H1 (cell line): ENCODE data around the gene HACE1. TPM values are rescaled to one million over a fixed set of nuclear protein-coding genes. Genes with fewer than 3 reads are reported as not detected.

ENCODE experiments used
- CTCF ChIA-PET: fragments of 300-600 bp; sonication (Branson Sonifier 250); formaldehyde crosslinking; loops from one replicate; lab custom pipeline; 2021; ENCODE audit not compliant: partially characterized antibody; lab: Charles Lee
- POLR2A ChIA-PET: fragments of 300-600 bp; sonication (Branson Sonifier 250); formaldehyde crosslinking; loops from one replicate; lab custom pipeline; 2021; ENCODE audit warnings: inconsistent platforms; ENCODE audit not compliant: partially characterized antibody; lab: Charles Lee
- DNase-seq, 2 experiments: peaks; one replicate each; pipeline versions ENCODE4 v3.0.0 to v3.0.0-alpha.2; 2010 to 2022; ENCODE audit warnings: low spot score in 2 of 2, low read depth in 1 of 2, mixed read lengths in 1 of 2
- FAIRE-seq: peaks from 2 replicates; lab custom pipeline; 2011; peaks lifted over from hg19 to GRCh38; lab: Jason Lieb, UNC
- H2AFZ ChIP-seq: 2 replicates; pipeline ENCODE4 v1.8.1; 2012; ENCODE audit warnings: low read length, inconsistent platforms
- H2AK5ac ChIP-seq: 2 replicates; pipeline ENCODE4 v1.6.1; 2013; ENCODE audit warnings: low read depth, low read length
- H2BK120ac ChIP-seq: replicated peaks from 2 replicates; pipeline ENCODE3; 2013; ENCODE audit warnings: low read depth, low read length, inconsistent platforms
- H2BK12ac ChIP-seq: 2 replicates; pipeline ENCODE4 v1.6.1; 2013; ENCODE audit warnings: low read depth, low read length
- H2BK15ac ChIP-seq: 2 replicates; pipeline ENCODE4 v1.6.1; 2013; ENCODE audit warnings: low read length
- H2BK20ac ChIP-seq: 2 replicates; pipeline ENCODE4 v1.6.1; 2013; ENCODE audit warnings: low read length
- H2BK5ac ChIP-seq: 2 replicates; pipeline ENCODE4 v1.6.1; 2013; ENCODE audit warnings: low read depth, low read length
- H3K14ac ChIP-seq: 2 replicates; pipeline ENCODE4 v1.6.1; 2013; ENCODE audit warnings: inconsistent platforms; ENCODE audit not compliant: insufficient read length
- H3K18ac ChIP-seq: 2 replicates; pipeline ENCODE4 v1.6.1; 2013; ENCODE audit warnings: low read length; ENCODE audit errors: extremely low read depth
- H3K23ac ChIP-seq: 2 replicates; pipeline ENCODE4 v1.6.1; 2013; ENCODE audit warnings: inconsistent platforms; ENCODE audit not compliant: insufficient read length
- H3K23me2 ChIP-seq: 2 replicates; pipeline ENCODE4 v1.6.1; 2013; ENCODE audit warnings: low read depth, low read length
- H3K27ac ChIP-seq: 2 replicates; pipeline ENCODE4 v1.6.1; 2011; ENCODE audit warnings: low read depth, low read length, inconsistent platforms
- H3K27me3 ChIP-seq, 4 experiments: replicated peaks in 1 of 4; 1 replicate in 1 of 4; 2 replicates in 3 of 4; pipeline versions ENCODE4 v1.6.1 to v1.8.1; 2011 to 2013; ENCODE audit warnings: low read length in 3 of 4, mild to moderate bottlenecking in 3 of 4, inconsistent platforms in 2 of 4, mixed read lengths in 2 of 4, moderate library complexity in 1 of 4; ENCODE audit not compliant: control insufficient read depth in 3 of 4, insufficient read depth in 3 of 4; ENCODE audit errors: extremely low read depth in 1 of 4
- H3K36me3 ChIP-seq, 4 experiments: 2 replicates each; pipeline versions ENCODE4 v1.6.1 to v1.8.1; 2011 to 2013; ENCODE audit warnings: mild to moderate bottlenecking in 4 of 4, low read length in 3 of 4, moderate library complexity in 2 of 4, control low read depth in 1 of 4, inconsistent platforms in 1 of 4; ENCODE audit not compliant: insufficient read depth in 4 of 4, control insufficient read depth in 2 of 4
- H3K4ac ChIP-seq: replicated peaks from 2 replicates; pipeline ENCODE3; 2013; ENCODE audit warnings: low read length, low read depth, mixed read lengths, inconsistent platforms; ENCODE audit not compliant: insufficient read length
- H3K4me1 ChIP-seq, 4 experiments: replicated peaks in 1 of 4; 1 replicate in 1 of 4; 2 replicates in 3 of 4; pipeline versions ENCODE4 v1.6.1 to v1.8.1; 2011 to 2013; ENCODE audit warnings: low read length in 3 of 4, inconsistent platforms in 2 of 4, mixed read lengths in 1 of 4; ENCODE audit not compliant: insufficient read depth in 4 of 4, control insufficient read depth in 3 of 4
- H3K4me2 ChIP-seq, 2 experiments: 2 replicates each; pipeline versions ENCODE4 v1.6.1 to v1.8.1; 2011 to 2013; ENCODE audit warnings: low read depth in 2 of 2, low read length in 2 of 2, control low read depth in 1 of 2, inconsistent platforms in 1 of 2, mild to moderate bottlenecking in 1 of 2; ENCODE audit not compliant: insufficient read depth in 1 of 2
- H3K4me3 ChIP-seq, 4 experiments: fragments of 200-600, 300-600 bp in 1 of 4; sonication (generic), shearing (Covaris generic), sonication (Bioruptor Twin) in 1 of 4; 2 replicates each; pipeline versions ENCODE4 v1.5.1 to v1.8.1; 2011 to 2016; ENCODE audit warnings: low read length in 4 of 4, low read depth in 3 of 4, control low read depth in 2 of 4, inconsistent platforms in 2 of 4, mild to moderate bottlenecking in 2 of 4, mixed read lengths in 1 of 4, moderate library complexity in 1 of 4; ENCODE audit not compliant: insufficient read depth in 2 of 4; ENCODE audit errors: extremely low read depth in 1 of 4
- H3K56ac ChIP-seq: replicated peaks from 2 replicates; pipeline ENCODE3; 2013; ENCODE audit warnings: low read depth, mild to moderate bottlenecking, mixed read lengths, low read length, inconsistent platforms; ENCODE audit not compliant: insufficient read length
- H3K79me1 ChIP-seq: 2 replicates; pipeline ENCODE4 v1.6.1; 2013; ENCODE audit warnings: low read depth, low read length, control low read depth
- H3K79me2 ChIP-seq, 2 experiments: 2 replicates each; pipeline versions ENCODE4 v1.6.1 to v1.8.1; 2012 to 2013; ENCODE audit warnings: low read length in 2 of 2, mild to moderate bottlenecking in 2 of 2, inconsistent platforms in 1 of 2; ENCODE audit not compliant: insufficient read depth in 2 of 2, control insufficient read depth in 1 of 2
- H3K9ac ChIP-seq, 4 experiments: replicated peaks in 1 of 4; 1 replicate in 1 of 4; 2 replicates in 3 of 4; pipeline versions ENCODE4 v1.6.1 to v1.8.1; 2011 to 2013; ENCODE audit warnings: low read depth in 3 of 4, low read length in 3 of 4, control low read depth in 2 of 4, mild to moderate bottlenecking in 2 of 4, moderate library complexity in 2 of 4, inconsistent platforms in 1 of 4; ENCODE audit errors: extremely low read depth in 1 of 4
- H3K9me3 ChIP-seq, 2 experiments: 2 replicates each; pipeline versions ENCODE4 v1.6.1 to v1.8.1; 2012 to 2013; ENCODE audit warnings: mild to moderate bottlenecking in 2 of 2, moderate library complexity in 2 of 2, control low read depth in 1 of 2, inconsistent platforms in 1 of 2, low read depth in 1 of 2, low read length in 1 of 2, mixed read lengths in 1 of 2; ENCODE audit not compliant: insufficient read depth in 2 of 2
- H4K20me1 ChIP-seq, 2 experiments: replicated peaks in 1 of 2; 2 replicates each; pipeline versions ENCODE3 to v1.8.1; 2011 to 2013; ENCODE audit warnings: inconsistent platforms in 2 of 2, low read length in 2 of 2, mild to moderate bottlenecking in 1 of 2; ENCODE audit not compliant: insufficient read depth in 2 of 2, control insufficient read depth in 1 of 2
- H4K5ac ChIP-seq: 2 replicates; pipeline ENCODE4 v1.6.1; 2013; ENCODE audit warnings: low read length, low read depth, mixed read lengths, inconsistent platforms; ENCODE audit not compliant: insufficient read length
- H4K8ac ChIP-seq: 2 replicates; pipeline ENCODE4 v1.8.0; 2013; ENCODE audit warnings: mild to moderate bottlenecking, moderate library complexity, low read length, inconsistent platforms; ENCODE audit not compliant: insufficient read depth; ENCODE audit errors: extremely low read depth
- H4K91ac ChIP-seq: replicated peaks from 2 replicates; pipeline ENCODE3; 2013; ENCODE audit warnings: low read length, mixed read lengths, inconsistent platforms; ENCODE audit not compliant: insufficient read length
- ATF2 ChIP-seq: IDR thresholded peaks from 2 replicates; pipeline ENCODE4 v1.6.1; 2012; ENCODE audit warnings: low read length, inconsistent platforms
- CBX8 ChIP-seq: fragments of 300-800, 300-1000 bp; sonication (generic); IDR thresholded peaks from 2 replicates; pipeline ENCODE4 v1.7.1; 2016; ENCODE audit warnings: low read depth, low read length, borderline replicate concordance
- EZH2 ChIP-seq: fragments of 200-600 bp; sonication (generic); IDR thresholded peaks from 2 replicates; pipeline ENCODE4 v1.7.1; 2012; ENCODE audit warnings: low read depth, mild to moderate bottlenecking, moderate library complexity, low read length, inconsistent platforms; ENCODE audit not compliant: severe bottlenecking
- GABPA ChIP-seq: IDR thresholded peaks from 2 replicates; pipeline ENCODE4 v1.6.1; 2011; ENCODE audit warnings: mild to moderate bottlenecking, low read length, moderate library complexity, borderline replicate concordance; ENCODE audit not compliant: insufficient read depth
- JUN ChIP-seq: IDR thresholded peaks from 2 replicates; pipeline ENCODE4 v1.6.1; 2011; ENCODE audit warnings: low read depth, mild to moderate bottlenecking, improper control_type of control experiment, low read length
- NANOG ChIP-seq: IDR thresholded peaks from 2 replicates; pipeline ENCODE4 v1.6.1; 2011; ENCODE audit warnings: low read length, low read depth, mild to moderate bottlenecking, inconsistent platforms; ENCODE audit not compliant: insufficient read depth, poor library complexity, severe bottlenecking
- PHF8 ChIP-seq: fragments of 200-600 bp; sonication (generic); conservative IDR thresholded peaks from 2 replicates; pipeline ENCODE4 v1.7.1; 2012; ENCODE audit warnings: low read depth, mild to moderate bottlenecking, inconsistent platforms, low read length, moderate library complexity
- SUZ12 ChIP-seq: fragments of 200-600 bp; sonication (generic); IDR thresholded peaks from 2 replicates; pipeline ENCODE4 v1.6.1; 2012; ENCODE audit warnings: mild to moderate bottlenecking, inconsistent platforms, low read length, moderate library complexity, mixed read lengths
- TAF7 ChIP-seq: optimal IDR thresholded peaks from 2 replicates; pipeline ENCODE3; 2011; ENCODE audit warnings: low read depth, mild to moderate bottlenecking, inconsistent platforms, low read length, moderate library complexity, borderline replicate concordance
- TBP ChIP-seq: IDR thresholded peaks from 2 replicates; pipeline ENCODE4 v1.6.1; 2011; ENCODE audit warnings: low read depth, low read length, improper control_type of control experiment
- ZNF274 ChIP-seq: IDR thresholded peaks from 2 replicates; pipeline ENCODE4 v1.7.0; 2012; ENCODE audit warnings: low read length, borderline replicate concordance; ENCODE audit errors: extremely low read depth
- WGBS, 2 experiments: shearing (Covaris generic) in 1 of 2; methylation state at CpG; one replicate each; pipeline versions ENCODE4 v1.1.6 to v1.1.7; 2013 to 2015; ENCODE audit warnings: low lambda C conversion rate in 2 of 2, mixed read lengths in 2 of 2, inconsistent platforms in 1 of 2, low coverage in 1 of 2, missing lambda C conversion rate in 1 of 2; ENCODE audit not compliant: insufficient replicate concordance in 2 of 2, insufficient coverage in 1 of 2, insufficient read length in 1 of 2; ENCODE audit errors: extremely low coverage in 1 of 2, missing lambda C conversion rate in 1 of 2; 5-methylcytosine and 5-hydroxymethylcytosine counted together
- polyA plus RNA-seq, 7 experiments: library from polyadenylated mRNA; depleted of rRNA in 3 of 7; stranded (reverse) in 5 of 7; unstranded in 2 of 7; fragments of >200 nt in 5 of 7; fragments of 200-250 nt in 2 of 7; gene quantifications; 1 replicate in 5 of 7; 2 replicates in 1 of 7; 4 replicates in 1 of 7; pipeline versions ENCODE4 v1.2.1 to v1.2.3, GENCODE V29; 2011 to 2013; ENCODE audit warnings: missing spikeins in 2 of 7, mixed read lengths in 2 of 7
- total RNA-seq: library from RNA; stranded (reverse); fragmentation: NEBNext Ultra II Directional; extraction: Animal tissue kit (Norgen Biotek cat#: 25700); gene quantifications from 2 replicates; pipeline ENCODE4 v1.2.1, GENCODE V29; 2021

Gene HACE1
- total and polyA plus RNA-seq, 2 of the 8 experiments (the other 6 are each of a cell fraction or from before 2014, with no cell fraction given), result 7.1 to 21.3 TPM

GRCh38 chr6:104881964-104882668, 22.4 kb upstream of the HACE1 start:
- no peak overlapping the region for H3K23ac ChIP-seq
- CTCF ChIA-PET, result interaction anchor here (1.3 to 1.4 kb wide), 2 partner anchors 195 to 206 kb away, joined by 3 to 5 read pairs; no protein-coding TSS in a partner anchor
- TF ChIP-seq SUZ12, result no peak
- no peak for TF ChIP-seq TAF7
- no peak for TF ChIP-seq EZH2
- TF ChIP-seq TBP, result no peak
- TF ChIP-seq ZNF274, result no peak
- no peak for TF ChIP-seq NANOG
- no peak for TF ChIP-seq PHF8
- TF ChIP-seq ATF2, result no peak
- TF ChIP-seq GABPA, result no peak
- TF ChIP-seq CBX8, result no peak
- TF ChIP-seq JUN, result no peak

More at GRCh38 chr6:104881964-104882668, 22.4 kb upstream of the HACE1 start:
- 84% methylated on average over 3 of the region's 3 CpGs; no CpG with 5 or more reads in 1 of the 2 experiments for WGBS, 2 experiments
- Histone ChIP-seq H3K9ac (no peak overlapping the region), H3K9me3 (no peaks in the 10 kb centered on the region), H3K27ac (no peak overlapping the region), H3K4me1 (no peaks in the 10 kb centered on the region), H4K8ac (no peak overlapping the region), H3K79me1 (no peaks in the 10 kb centered on the region), H2BK5ac (no peak overlapping the region), H2AFZ (no peak overlapping the region), H2BK120ac (no peak overlapping the region), H4K5ac (no peak overlapping the region), H3K4me2 (no peak overlapping the region), H3K4ac (no peak overlapping the region), H2BK12ac (no peak overlapping the region), H4K20me1 (no peaks in the 10 kb centered on the region), H3K27me3 (no peaks in the 10 kb centered on the region), H3K56ac (no peak overlapping the region), H4K91ac (no peak overlapping the region), H3K79me2 (no peaks in the 10 kb centered on the region), H3K23me2 (no peaks in the 10 kb centered on the region), H3K36me3 (no peaks in the 10 kb centered on the region), H2BK20ac (no peak overlapping the region), H2BK15ac (no peak overlapping the region), H3K18ac (no peak overlapping the region), H3K14ac (no peak overlapping the region), H3K4me3 (no peak overlapping the region), H2AK5ac (no peak overlapping the region)
- POLR2A ChIA-PET, result no interaction called here
- DNase-seq (no peak), FAIRE-seq (no peak)
